Measurements from ENCODE around the gene HIVEP1. TPM values are rescaled to one million over a fixed set of nuclear protein-coding genes. Genes with fewer than 3 reads are reported as not detected.
A peak's percentile ranks its signal among the peaks of the same experiment; 100 is the strongest.

The HIVEP1 gene
- 13.9 TPM for polyA plus RNA-seq (2012; ENCODE audit: low read depth, missing spikeins)

DNA sequence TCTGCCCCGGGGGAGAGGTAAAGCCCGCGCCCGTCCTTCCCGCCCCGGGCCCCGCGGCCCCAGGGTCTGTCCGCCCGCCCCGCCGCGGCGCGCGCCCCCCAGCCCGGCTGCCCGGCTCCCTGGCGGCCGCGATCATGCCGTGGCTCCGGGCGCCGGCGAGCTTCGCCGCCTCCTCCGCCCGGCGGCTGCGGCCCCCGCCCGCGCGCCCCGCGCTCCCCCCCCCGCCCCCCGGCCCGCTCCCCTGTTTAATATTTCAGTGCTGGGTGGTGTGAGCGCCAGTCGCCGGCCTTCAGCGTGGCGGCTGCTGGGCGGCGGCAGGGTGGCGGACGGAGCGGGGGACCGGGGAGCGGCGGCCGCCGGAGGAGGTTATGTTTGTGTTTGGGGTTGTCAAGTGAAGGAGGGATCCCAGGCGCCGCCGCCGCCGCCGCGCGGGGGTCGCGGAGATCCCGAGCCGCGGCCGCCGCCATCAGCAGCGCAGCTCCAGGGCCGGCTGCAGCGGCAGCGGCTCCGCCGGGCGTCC, at the start of gene HIVEP1:
Gene HIVEP1 (plus strand): TSS at position 275 of the 520 bp plus-strand sequence. CDS start 3,317 bp downstream, outside the sequence.
- no peak for TF ChIP-seq PAX5 (IDR thresholded peaks at IDR 0.05; ENCODE audit: insufficient read depth, low read length, severe bottlenecking)
- no peak for TF ChIP-seq POU2F2 (IDR thresholded peaks at IDR 0.05; ENCODE audit: low read depth, low read length)
- TF ChIP-seq POLR2A (IDR thresholded peaks at IDR 0.05; ENCODE audit: low read depth, low read length): no peak
- TF ChIP-seq SPI1 (IDR thresholded peaks at IDR 0.05; ENCODE audit: low read depth, low read length): no peak
- TF ChIP-seq POLR2AphosphoS5 (IDR thresholded peaks at IDR 0.05; ENCODE audit: low read depth, low read length): no peak
- TF ChIP-seq TAF1 (IDR thresholded peaks at IDR 0.05; ENCODE audit: low read depth, low read length): peak; percentile 9; the same call in 1 of the 2 replicates
- FAIRE-seq (no peak), DNase-seq (ENCODE audit: insufficient read length, low spot score) (no peak)

DNA sequence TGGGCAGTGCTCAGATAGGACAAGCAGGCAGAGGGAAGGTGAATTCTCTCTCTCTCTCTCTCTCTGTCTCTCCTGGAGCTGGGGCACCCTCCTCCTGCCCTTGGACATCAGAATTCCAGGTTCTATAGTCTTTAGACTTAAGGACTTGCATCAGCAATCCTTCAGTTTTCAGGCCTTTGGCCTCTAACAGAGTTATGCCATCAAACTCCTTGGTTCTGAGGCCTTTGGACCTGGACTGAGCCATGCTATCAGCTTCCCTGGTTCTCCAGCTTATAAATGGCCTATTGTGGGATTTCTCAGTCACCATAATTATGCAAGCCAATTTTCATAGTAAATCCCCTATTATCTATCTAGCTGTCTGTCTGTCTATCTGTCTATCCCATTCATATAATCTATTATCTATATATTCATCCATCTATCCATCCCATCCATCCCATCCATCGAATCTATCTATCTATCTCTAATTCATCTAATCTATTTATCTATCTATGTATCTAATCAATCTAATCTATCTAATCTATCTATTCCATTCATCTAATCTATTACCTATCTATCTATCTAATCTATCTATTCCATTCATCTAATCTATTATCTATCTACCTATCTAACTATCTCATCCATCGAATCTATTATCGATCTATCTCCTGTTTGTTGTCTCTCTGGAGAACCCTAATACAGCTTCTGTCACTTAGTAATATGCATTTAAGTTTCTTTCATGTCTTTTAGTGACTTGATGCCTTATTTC, 48.2 kb upstream of the HIVEP1 start:
- DNase-seq (ENCODE audit: insufficient read length, low spot score) (no peak), FAIRE-seq (no peak)
- no peak for TF ChIP-seq POLR2A (IDR thresholded peaks at IDR 0.05; ENCODE audit: low read depth, low read length)
- no peak for TF ChIP-seq SPI1 (IDR thresholded peaks at IDR 0.05; ENCODE audit: low read depth, low read length)

DNA sequence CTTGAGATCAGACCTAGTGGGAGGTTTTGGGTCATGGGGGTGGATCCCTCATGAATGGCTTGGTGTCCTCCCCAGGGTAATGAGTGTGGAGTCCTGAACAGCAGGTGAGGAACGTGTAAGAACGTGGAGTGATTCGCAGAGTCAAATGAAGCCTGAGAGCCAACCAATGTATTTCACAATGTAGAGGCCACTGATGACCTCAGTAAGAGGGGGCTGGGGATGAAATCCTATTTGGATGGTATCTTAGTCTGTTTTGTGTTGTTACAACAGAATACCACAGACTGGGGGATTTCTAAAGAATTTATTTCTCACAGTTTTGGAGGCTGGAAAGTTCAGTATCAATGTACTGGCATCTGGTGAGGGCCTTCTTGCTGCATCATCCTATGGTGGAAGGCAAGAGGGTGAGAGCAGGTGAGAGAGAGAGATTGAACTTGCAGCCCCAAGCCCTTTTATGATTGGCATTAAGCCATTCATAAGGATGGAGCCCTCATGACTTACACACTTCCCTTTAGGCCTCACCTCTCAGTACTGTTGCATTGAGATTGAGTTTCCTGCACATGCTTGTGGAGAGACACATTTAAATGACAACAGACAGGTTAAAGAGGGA, 47.3 kb upstream of the HIVEP1 start:
- DNase-seq (ENCODE audit: insufficient read length, low spot score) (no peak), FAIRE-seq (no peak)
- no peak for TF ChIP-seq POLR2AphosphoS5 (IDR thresholded peaks at IDR 0.05; ENCODE audit: low read depth, low read length)
- no peak for TF ChIP-seq SPI1 (IDR thresholded peaks at IDR 0.05; ENCODE audit: low read depth, low read length)
- TF ChIP-seq PAX5 (IDR thresholded peaks at IDR 0.05; ENCODE audit: insufficient read depth, low read length, severe bottlenecking): no peak
- TF ChIP-seq TAF1 (IDR thresholded peaks at IDR 0.05; ENCODE audit: low read depth, low read length): no peak
- TF ChIP-seq POLR2A (IDR thresholded peaks at IDR 0.05; ENCODE audit: low read depth, low read length): no peak
- no peak for TF ChIP-seq POU2F2 (IDR thresholded peaks at IDR 0.05; ENCODE audit: low read depth, low read length)

DNA sequence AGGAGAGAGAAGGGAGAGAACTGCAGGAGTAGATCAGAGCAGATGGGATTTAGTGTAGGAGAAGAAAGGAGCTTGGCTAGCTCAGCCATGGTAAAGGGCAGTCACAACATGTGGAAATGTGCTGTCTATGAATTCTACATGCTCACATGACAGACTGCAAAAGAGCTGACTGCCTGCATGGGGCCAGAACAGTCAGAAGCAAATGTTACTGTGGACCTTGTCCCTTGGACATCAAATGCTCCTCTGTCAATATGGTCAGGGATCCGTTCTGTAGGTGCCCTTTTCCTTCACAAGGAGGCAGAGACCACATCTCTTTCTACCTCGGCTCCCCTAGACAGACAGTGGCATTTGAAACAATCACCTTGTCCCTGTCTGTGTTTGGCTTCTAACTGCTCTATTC, 46.6 kb upstream of the HIVEP1 start:
- FAIRE-seq (no peak), DNase-seq (ENCODE audit: insufficient read length, low spot score) (no peak)
- TF ChIP-seq POU2F2 (IDR thresholded peaks at IDR 0.05; ENCODE audit: low read depth, low read length) (no peak), POLR2A (IDR thresholded peaks at IDR 0.05; ENCODE audit: low read depth, low read length) (no peak), TAF1 (IDR thresholded peaks at IDR 0.05; ENCODE audit: low read depth, low read length) (no peak), POLR2AphosphoS5 (IDR thresholded peaks at IDR 0.05; ENCODE audit: low read depth, low read length) (no peak), SPI1 (IDR thresholded peaks at IDR 0.05; ENCODE audit: low read depth, low read length) (no peak), PAX5 (IDR thresholded peaks at IDR 0.05; ENCODE audit: insufficient read depth, low read length, severe bottlenecking) (no peak)

DNA sequence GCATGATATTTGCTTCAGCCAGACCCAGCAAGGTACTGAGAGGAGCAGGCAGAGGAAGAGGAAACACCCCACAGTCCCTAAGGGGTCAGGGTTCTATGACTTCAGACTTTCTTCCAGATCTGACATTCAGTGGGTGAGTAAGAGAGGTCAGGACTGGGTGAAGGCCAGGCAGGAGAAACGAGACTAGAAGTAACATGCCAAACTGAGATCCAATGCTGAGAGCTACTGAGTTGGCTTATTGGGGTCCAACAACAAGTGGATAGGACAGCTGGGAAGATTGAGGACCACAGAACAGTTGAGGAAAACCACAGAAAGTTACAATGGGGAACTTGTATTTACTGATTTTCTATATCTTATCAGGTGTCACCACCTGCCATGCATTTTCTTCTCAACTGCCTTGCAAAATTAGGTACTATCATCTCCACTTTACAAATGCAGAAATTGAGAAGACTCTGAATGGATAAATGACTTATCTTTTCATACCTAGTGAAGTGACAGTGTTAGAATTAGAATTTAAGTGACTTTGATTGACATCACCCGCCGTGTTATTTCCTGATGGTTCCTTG, 43.8 kb upstream of the HIVEP1 start:
- TF ChIP-seq POU2F2 (IDR thresholded peaks at IDR 0.05; ENCODE audit: low read depth, low read length): no peak
- no peak for TF ChIP-seq PAX5 (IDR thresholded peaks at IDR 0.05; ENCODE audit: insufficient read depth, low read length, severe bottlenecking)
- no peak for TF ChIP-seq SPI1 (IDR thresholded peaks at IDR 0.05; ENCODE audit: low read depth, low read length)
- TF ChIP-seq POLR2AphosphoS5 (IDR thresholded peaks at IDR 0.05; ENCODE audit: low read depth, low read length): no peak
- no peak for TF ChIP-seq TAF1 (IDR thresholded peaks at IDR 0.05; ENCODE audit: low read depth, low read length)
- TF ChIP-seq POLR2A (IDR thresholded peaks at IDR 0.05; ENCODE audit: low read depth, low read length): no peak
- FAIRE-seq (no peak), DNase-seq (ENCODE audit: insufficient read length, low spot score) (peak; percentile 7)

DNA sequence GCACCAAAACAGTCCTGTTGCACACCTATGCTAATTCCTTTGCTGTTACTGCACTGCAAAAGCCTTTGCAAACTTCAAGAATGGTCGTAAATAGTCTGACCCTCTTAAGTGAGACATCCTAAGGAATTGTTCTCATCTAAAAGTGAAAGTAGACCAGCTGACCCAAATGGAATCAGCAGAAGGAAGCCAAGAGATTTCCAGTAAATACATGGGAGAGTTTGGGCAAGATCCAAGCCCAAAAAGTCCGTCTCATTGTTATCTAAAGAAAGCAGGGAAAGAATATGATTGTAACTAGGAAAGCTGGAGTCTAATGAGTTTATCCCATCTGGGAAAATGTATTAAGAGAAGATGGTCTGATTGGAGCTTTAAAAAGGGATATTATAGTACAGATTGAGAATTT, 43.0 kb upstream of the HIVEP1 start:
- TF ChIP-seq PAX5 (IDR thresholded peaks at IDR 0.05; ENCODE audit: insufficient read depth, low read length, severe bottlenecking) (no peak), SPI1 (IDR thresholded peaks at IDR 0.05; ENCODE audit: low read depth, low read length) (no peak), TAF1 (IDR thresholded peaks at IDR 0.05; ENCODE audit: low read depth, low read length) (no peak), POLR2A (IDR thresholded peaks at IDR 0.05; ENCODE audit: low read depth, low read length) (no peak), POU2F2 (IDR thresholded peaks at IDR 0.05; ENCODE audit: low read depth, low read length) (no peak), POLR2AphosphoS5 (IDR thresholded peaks at IDR 0.05; ENCODE audit: low read depth, low read length) (no peak)
- FAIRE-seq: no peak
- no peak for DNase-seq (ENCODE audit: insufficient read length, low spot score)

DNA sequence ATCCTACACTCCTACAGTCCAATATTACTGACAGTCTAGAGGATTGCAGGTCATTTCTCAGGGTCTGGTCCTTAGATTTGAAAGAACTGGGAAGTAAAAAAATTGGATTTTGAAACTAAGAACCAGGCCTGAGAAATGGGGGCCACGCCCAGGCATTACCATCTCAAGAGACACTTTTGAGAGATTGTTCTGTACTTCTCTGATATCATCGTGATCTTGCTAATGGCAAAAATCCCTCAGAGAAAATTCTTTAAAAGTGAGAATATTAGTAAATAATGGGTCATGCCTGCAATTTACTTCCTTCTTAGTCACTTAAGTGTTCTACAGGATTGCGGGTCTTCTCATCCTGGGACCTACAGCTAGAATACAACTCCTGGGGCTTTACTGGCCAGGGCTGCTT, 42.0 kb upstream of the HIVEP1 start:
- DNase-seq (ENCODE audit: insufficient read length, low spot score) (no peak), FAIRE-seq (no peak)
- TF ChIP-seq POLR2A (IDR thresholded peaks at IDR 0.05; ENCODE audit: low read depth, low read length) (no peak), POLR2AphosphoS5 (IDR thresholded peaks at IDR 0.05; ENCODE audit: low read depth, low read length) (no peak), PAX5 (IDR thresholded peaks at IDR 0.05; ENCODE audit: insufficient read depth, low read length, severe bottlenecking) (no peak)

DNA sequence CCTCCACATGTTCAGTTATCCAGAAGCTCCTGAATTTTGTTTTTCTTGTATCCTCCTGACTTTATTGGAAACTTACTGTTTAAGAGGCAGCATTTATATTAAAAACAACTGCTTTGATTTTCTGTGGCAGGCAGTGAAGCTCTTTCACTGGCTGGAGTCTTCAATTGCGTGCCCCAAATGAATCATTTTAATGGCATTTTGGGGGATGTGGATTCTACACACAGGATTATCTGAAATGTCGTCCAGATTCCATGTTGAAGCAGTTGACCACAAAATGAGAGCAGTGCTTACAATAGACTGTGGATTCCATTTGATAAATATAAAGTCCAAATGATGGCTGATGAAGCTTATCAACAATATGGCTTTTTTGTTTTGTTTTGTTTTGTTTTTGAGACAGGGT, 41.0 kb upstream of the HIVEP1 start:
- DNase-seq (ENCODE audit: insufficient read length, low spot score) (no peak), FAIRE-seq (no peak)
- TF ChIP-seq TAF1 (IDR thresholded peaks at IDR 0.05; ENCODE audit: low read depth, low read length): no peak
- no peak for TF ChIP-seq POLR2AphosphoS5 (IDR thresholded peaks at IDR 0.05; ENCODE audit: low read depth, low read length)
- no peak for TF ChIP-seq POLR2A (IDR thresholded peaks at IDR 0.05; ENCODE audit: low read depth, low read length)

DNA sequence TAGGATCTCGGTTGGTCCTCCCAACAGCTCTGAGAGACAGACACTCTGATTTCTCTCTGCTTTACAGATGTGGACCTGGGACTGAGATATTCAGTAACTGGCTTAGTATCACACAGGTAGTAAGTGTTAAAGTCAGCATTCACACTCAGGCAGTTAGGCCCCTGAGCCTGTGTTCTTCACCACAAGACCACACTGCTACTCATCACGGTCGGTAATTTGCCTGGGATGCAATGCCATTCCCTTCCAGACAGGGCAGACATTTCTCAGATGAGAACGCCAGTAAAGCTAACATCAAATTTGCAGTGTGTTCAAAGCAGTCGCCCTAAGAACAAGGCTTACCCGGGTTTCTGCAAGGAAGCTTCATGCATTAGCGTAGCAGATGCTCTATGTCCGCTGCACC, 39.8 kb upstream of the HIVEP1 start:
- DNase-seq (ENCODE audit: insufficient read length, low spot score): no peak
- FAIRE-seq: no peak
- TF ChIP-seq POLR2A (IDR thresholded peaks at IDR 0.05; ENCODE audit: low read depth, low read length): no peak
- no peak for TF ChIP-seq PAX5 (IDR thresholded peaks at IDR 0.05; ENCODE audit: insufficient read depth, low read length, severe bottlenecking)
- no peak for TF ChIP-seq TAF1 (IDR thresholded peaks at IDR 0.05; ENCODE audit: low read depth, low read length)
- no peak for TF ChIP-seq SPI1 (IDR thresholded peaks at IDR 0.05; ENCODE audit: low read depth, low read length)
- no peak for TF ChIP-seq POLR2AphosphoS5 (IDR thresholded peaks at IDR 0.05; ENCODE audit: low read depth, low read length)
- no peak for TF ChIP-seq POU2F2 (IDR thresholded peaks at IDR 0.05; ENCODE audit: low read depth, low read length)

All from GM12891 (cell line).